GM06990 (cell line): ENCODE measurements around the gene FOS.

ENCODE experiments used
- DNase-seq: peaks from one replicate; pipeline ENCODE4 v3.0.0-alpha.2; 2011; ENCODE audit not compliant: insufficient read length; ENCODE audit errors: extremely low read depth
- H3K27me3 ChIP-seq: replicated peaks from 2 replicates; pipeline ENCODE4 v1.6.0; 2011; ENCODE audit warnings: low read length; ENCODE audit not compliant: control insufficient read depth, insufficient read depth
- H3K36me3 ChIP-seq: 2 replicates; pipeline ENCODE4 v1.5.1; 2011; ENCODE audit warnings: low read length; ENCODE audit not compliant: control insufficient read depth, insufficient read depth
- H3K4me3 ChIP-seq: replicated peaks from 2 replicates; pipeline ENCODE4 v1.5.1; 2011; ENCODE audit warnings: low read depth, mild to moderate bottlenecking, control low read depth, low read length
- TF ChIP-seq, protein P1 (sequence below): IDR thresholded peaks from 2 replicates; pipeline ENCODE4 v1.5.1; 2011; ENCODE audit warnings: low read length, control low read depth, mild to moderate bottlenecking, inconsistent platforms; ENCODE audit not compliant: insufficient read depth, poor library complexity, severe bottlenecking

The FOS gene

DNA sequence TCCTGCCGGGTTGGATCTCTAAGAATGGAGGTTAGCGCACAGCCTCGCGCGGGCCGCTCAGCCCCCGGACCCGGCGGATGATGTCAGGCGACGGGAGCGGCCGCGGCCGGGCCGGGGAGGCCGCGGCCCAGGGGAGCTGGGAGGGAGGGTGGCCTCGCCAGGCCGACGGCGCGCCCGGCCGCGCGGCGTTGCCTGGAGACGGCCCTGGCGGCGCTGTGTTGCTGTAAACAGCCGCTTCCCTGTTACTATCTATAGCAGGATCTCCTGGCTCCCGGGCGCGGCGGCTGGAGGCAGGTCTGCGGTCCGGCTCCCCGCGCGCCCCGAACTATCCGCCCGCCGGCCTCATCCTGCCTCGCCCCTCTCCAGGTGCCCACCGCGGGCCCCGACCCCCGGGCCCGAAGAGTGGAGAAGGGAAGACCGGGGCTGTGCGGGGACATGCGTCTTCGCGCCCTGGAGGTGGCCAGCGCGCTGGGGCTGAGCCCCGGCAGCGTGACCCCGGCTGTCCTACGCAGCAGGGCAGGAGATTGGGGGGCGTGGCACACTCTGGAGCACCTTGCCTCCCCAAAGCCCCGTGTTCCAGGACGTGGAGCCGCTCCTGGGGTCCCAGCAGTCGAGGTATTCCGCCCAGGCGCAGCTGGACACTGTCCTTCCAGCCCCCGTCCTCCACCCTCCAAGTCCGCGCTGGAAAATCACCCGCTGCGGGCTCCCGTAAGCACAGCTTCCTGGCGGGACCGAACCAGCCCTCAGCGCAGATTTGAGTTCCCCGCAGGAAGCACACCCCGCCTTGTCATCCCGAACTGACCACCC, 1.4 kb upstream of the FOS start:
- DNase-seq = peak; percentile 67
- Histone ChIP-seq H3K4me3 (peak overlapping the region; percentile 62), H3K27me3 (peaks cover 9% of the 10 kb centered on the region), H3K36me3 (no peaks in the 10 kb centered on the region)
- TF ChIP-seq, protein P1, sequence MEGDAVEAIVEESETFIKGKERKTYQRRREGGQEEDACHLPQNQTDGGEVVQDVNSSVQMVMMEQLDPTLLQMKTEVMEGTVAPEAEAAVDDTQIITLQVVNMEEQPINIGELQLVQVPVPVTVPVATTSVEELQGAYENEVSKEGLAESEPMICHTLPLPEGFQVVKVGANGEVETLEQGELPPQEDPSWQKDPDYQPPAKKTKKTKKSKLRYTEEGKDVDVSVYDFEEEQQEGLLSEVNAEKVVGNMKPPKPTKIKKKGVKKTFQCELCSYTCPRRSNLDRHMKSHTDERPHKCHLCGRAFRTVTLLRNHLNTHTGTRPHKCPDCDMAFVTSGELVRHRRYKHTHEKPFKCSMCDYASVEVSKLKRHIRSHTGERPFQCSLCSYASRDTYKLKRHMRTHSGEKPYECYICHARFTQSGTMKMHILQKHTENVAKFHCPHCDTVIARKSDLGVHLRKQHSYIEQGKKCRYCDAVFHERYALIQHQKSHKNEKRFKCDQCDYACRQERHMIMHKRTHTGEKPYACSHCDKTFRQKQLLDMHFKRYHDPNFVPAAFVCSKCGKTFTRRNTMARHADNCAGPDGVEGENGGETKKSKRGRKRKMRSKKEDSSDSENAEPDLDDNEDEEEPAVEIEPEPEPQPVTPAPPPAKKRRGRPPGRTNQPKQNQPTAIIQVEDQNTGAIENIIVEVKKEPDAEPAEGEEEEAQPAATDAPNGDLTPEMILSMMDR = no peak

DNA sequence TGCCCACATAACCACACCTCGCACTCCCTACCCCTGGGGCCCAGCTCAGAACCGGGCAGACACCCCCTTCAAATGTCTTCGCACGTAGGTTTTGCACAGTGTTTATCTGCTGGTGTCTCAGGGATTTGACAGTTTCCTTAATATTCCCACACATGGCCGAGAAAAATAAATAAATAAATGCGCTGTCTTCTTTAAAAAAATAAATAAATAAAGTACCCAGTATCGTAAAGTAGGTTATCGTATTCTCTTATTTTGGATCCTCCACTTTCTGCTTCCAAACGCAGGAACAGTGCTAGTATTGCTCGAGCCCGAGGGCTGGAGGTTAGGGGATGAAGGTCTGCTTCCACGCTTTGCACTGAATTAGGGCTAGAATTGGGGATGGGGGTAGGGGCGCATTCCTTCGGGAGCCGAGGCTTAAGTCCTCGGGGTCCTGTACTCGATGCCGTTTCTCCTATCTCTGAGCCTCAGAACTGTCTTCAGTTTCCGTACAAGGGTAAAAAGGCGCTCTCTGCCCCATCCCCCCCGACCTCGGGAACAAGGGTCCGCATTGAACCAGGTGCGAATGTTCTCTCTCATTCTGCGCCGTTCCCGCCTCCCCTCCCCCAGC, 710 bp upstream of the FOS start:
- Histone ChIP-seq H3K36me3 (no peaks in the 10 kb centered on the region), H3K27me3 (peaks cover 9% of the 10 kb centered on the region), H3K4me3 (peak overlapping the region; percentile 62)
- no peak for DNase-seq
- TF ChIP-seq, protein P1 = no peak

DNA sequence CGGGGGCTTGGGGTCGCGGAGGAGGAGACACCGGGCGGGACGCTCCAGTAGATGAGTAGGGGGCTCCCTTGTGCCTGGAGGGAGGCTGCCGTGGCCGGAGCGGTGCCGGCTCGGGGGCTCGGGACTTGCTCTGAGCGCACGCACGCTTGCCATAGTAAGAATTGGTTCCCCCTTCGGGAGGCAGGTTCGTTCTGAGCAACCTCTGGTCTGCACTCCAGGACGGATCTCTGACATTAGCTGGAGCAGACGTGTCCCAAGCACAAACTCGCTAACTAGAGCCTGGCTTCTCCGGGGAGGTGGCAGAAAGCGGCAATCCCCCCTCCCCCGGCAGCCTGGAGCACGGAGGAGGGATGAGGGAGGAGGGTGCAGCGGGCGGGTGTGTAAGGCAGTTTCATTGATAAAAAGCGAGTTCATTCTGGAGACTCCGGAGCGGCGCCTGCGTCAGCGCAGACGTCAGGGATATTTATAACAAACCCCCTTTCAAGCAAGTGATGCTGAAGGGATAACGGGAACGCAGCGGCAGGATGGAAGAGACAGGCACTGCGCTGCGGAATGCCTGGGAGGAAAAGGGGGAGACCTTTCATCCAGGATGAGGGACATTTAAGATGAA, 630 bp downstream of the FOS start:
- Histone ChIP-seq H3K4me3 (peak overlapping the region; percentile 62), H3K27me3 (peaks cover 9% of the 10 kb centered on the region), H3K36me3 (no peaks in the 10 kb centered on the region)
- DNase-seq = peak; percentile 52
- TF ChIP-seq, protein P1 = no peak

DNA sequence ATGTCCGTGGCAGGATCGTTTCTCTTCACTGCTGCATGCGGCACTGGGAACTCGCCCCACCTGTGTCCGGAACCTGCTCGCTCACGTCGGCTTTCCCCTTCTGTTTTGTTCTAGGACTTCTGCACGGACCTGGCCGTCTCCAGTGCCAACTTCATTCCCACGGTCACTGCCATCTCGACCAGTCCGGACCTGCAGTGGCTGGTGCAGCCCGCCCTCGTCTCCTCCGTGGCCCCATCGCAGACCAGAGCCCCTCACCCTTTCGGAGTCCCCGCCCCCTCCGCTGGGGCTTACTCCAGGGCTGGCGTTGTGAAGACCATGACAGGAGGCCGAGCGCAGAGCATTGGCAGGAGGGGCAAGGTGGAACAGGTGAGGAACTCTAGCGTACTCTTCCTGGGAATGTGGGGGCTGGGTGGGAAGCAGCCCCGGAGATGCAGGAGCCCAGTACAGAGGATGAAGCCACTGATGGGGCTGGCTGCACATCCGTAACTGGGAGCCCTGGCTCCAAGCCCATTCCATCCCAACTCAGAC, 1.2 kb downstream of the FOS start:
- Histone ChIP-seq H3K27me3 (peaks cover 9% of the 10 kb centered on the region), H3K4me3 (peak overlapping the region; percentile 62), H3K36me3 (no peaks in the 10 kb centered on the region)
- TF ChIP-seq, protein P1 = no peak
- DNase-seq = peak; percentile 20

DNA sequence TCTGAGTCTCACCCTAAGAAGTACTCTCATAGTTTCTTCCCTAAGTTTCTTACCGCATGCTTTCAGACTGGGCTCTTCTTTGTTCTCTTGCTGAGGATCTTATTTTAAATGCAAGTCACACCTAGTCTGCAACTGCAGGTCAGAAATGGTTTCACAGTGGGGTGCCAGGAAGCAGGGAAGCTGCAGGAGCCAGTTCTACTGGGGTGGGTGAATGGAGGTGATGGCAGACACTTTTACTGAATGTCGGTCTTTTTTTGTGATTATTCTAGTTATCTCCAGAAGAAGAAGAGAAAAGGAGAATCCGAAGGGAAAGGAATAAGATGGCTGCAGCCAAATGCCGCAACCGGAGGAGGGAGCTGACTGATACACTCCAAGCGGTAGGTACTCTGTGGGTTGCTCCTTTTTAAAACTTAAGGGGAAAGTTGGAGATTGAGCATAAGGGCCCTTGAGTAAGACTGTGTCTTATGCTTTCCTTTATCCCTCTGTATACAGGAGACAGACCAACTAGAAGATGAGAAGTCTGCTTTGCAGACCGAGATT, 1.7 kb downstream of the FOS start:
- Histone ChIP-seq H3K27me3 (peaks cover 9% of the 10 kb centered on the region), H3K36me3 (no peaks in the 10 kb centered on the region), H3K4me3 (no peak overlapping the region)
- TF ChIP-seq, protein P1 = no peak
- no peak for DNase-seq
